Measurements from ENCODE around the gene OVOL2.
"Not testable (repeated sequence)": the region's sequence is repeated elsewhere in the genome, so short reads cannot be mapped to it uniquely, and the experiment has no call there.

- TF ChIP-seq CTCF (conservative IDR thresholded peaks at IDR 0.05; ENCODE audit: low read depth, low read length); MXI1 (IDR thresholded peaks at IDR 0.05; ENCODE audit: borderline replicate concordance, low read depth, low read length): not testable (repeated sequence)
Measured at GRCh38 chr20:18027011-18027410, 30.7 kb downstream of the OVOL2 start.

Data from IMR-90 (cell line).